Measurements from ENCODE around the gene DDO.

DDO gene

DNA sequence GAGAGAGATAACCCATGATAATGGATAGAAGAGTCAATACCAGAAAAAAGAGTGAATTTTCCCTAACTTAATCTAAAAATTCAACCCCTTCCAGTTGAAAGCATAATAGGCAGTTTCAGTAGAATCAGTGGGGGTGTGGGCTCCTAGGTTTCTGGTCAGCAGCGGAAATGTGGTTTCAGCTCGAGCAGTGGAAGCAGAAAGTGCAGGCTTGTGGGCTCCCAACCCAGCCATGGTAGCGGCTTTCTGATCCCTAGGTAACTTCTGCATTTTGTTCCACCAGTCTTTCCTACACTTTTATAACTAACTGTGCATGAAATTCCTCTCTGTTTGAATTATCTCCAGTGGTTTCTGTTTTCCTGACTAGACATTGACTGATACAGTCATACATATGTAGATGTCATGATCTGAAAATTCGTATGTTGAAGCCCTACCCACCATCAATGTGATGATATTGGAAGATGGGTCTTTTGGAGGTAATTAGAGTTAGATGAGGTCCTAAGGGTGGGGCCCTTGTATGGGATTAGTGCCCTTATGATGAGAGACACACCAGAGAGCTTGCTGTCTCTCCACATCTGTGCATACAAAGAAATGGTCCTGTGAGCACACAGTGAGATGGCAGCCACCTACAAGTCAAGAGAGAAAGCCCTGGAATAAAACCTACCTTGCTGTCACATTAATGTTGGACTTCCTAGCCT, 6.5 kb upstream of the DDO start:
- no peak for DNase-seq (ENCODE audit: low read depth in 3 of 3, low spot score in 1 of 3)

DNA sequence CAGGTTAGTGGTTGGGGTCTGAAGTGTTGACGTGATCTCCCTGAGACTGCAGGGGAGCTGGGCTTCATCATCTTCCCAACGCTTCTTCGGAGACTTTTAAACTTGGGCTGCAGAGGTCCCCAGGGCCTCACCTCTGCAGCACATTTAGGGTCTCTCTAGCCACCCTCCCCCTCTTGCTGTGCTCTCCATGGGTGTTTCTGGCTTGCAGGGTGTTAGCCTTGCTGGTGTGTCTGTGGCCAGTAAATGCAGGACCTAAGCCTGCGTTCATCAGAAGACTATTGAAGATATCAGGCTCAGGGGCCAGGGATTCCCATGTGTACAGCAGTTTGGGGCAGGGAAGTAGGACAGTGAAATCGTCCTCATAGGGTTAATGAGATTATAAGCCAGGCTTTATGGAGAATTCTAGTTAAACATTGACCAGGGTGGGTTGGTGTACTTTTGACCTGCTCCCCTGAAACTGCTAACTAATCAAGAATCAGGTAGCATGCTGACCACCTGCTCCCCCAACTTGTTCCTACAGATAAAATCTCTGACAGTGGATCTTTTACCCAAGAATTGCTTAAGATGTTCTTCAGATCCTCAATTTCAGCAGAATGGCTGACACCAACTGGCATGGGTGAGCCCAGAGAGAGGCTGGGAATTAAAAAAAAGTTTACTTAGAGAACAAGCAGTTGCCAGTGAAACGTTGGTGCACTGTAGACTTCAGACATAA, 3.8 kb upstream of the DDO start:
- DNase-seq (ENCODE audit: low read depth in 3 of 3, low spot score in 1 of 3) = no peak

DNA sequence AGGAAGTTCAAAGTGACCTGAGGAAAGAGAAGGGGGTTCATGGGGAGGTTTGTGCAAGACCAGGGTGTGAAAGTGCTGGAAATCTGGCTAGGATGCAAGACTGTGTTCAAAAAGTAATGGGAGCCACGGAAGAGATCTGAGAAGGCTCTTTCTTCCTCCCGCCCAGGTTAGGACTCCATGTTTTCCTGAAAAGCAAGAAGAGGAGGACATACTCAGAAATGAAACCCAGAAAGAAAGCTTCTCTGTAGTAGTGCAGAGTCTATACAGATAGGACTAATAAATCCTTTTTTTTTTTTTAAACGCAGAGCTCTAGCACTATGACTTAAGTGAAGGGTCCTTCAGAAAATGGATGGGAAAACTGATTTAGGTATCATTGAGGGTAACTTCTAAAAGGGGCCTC, 3.2 kb upstream of the DDO start:
- no peak for DNase-seq (ENCODE audit: low read depth in 3 of 3, low spot score in 1 of 3)

DNA sequence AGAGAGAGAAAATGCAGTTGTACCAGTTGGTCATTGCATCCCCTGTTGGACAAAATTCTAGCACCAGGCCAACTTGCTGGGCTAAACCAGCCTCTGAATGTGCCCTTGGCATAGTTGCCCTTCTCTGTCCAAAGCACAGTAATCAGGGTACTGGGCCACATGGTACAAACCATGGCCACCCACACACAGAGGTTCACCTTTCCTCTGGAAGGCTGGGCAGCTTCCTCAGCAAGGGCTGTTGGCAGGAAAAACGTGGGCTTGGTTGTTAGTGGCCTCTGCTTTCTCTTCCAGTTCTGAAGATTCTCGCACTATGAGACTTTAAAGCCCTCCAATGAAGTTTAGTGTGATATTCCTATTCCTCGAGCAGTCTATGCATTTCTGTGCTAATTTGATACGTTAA, 706 bp downstream of the DDO start:
- no peak for DNase-seq (ENCODE audit: low read depth in 3 of 3, low spot score in 1 of 3)

DNA sequence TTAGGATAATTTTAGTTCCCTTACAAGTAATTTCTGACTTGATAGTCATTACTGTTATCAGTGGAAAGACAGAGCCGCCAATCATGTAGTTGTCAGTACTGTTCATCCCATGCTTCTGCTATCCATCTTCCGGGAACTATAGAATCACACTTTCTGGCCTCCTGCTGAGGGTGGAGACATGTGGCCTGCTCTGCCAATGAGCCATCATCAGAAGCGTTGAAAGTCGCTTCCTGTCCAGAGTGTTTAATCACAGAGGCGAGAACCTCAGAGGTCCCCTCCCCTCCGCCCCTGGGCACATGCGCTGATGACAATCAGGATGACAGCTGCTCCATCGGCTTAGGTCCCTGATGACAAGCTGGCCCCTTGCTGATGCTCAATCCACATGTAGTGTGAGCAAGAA, 3.0 kb downstream of the DDO start:
- no peak for DNase-seq (ENCODE audit: low read depth in 3 of 3, low spot score in 1 of 3)

DNA sequence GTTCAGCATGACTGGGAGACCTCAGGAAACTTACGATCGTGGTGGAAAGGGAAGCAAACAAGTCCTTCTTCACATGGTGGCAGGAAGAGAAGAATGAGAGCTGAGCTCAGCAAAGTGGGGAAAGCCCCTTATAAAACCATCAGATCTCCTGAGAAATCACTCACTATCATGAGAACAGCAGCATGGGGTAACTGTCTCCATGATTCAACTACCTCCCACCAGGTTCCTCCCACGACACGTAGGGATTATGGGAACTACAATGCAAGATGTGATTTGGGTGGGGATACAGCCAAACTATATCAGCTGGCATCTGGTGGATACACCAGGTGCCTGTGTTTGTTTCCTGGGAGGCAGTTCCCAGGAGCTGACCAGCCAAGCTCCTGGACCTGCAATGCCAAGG, 4.9 kb downstream of the DDO start:
- no peak for DNase-seq (ENCODE audit: low read depth in 3 of 3, low spot score in 1 of 3)

DNA sequence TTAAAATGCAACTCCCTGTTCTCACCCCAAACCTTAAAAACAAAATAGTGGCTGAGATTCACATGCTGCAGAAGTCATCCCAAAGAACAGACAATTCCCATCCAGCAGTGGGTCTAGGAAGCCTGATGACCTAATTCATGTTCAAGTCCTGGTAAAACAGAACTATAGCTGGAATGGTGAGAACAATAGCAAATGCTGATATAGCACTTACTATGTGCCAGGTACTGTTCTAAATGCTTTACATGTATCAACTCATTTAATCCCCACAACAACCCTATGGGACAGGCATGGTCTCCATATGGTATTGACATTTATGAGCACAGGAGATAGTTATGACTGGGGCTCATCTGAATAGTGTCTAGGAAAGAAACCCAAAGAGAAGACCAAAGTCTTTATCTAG, 5.6 kb downstream of the DDO start:
- no peak for DNase-seq (ENCODE audit: low read depth in 3 of 3, low spot score in 1 of 3)

DNA sequence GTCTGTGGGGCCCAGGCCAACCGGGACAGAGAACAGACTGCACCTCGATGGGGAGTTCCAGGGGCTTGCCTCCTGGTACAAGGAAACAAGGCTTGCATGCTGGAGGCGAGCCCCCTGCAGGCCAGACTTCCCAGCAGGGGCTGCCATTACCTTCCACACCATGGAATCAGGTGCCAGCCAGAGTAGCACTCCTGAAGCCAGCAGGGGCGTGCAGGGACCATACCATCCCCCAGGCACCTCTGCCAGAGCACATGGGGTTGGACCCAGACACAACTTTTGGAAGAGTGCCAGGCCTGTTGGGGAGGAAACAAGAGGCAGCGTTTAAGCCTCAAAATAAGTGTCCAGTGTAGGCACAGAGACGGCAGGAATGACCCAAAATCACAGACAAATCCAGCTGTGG, 6.5 kb downstream of the DDO start:
- DNase-seq (ENCODE audit: low read depth in 3 of 3, low spot score in 1 of 3) = no peak

DNA sequence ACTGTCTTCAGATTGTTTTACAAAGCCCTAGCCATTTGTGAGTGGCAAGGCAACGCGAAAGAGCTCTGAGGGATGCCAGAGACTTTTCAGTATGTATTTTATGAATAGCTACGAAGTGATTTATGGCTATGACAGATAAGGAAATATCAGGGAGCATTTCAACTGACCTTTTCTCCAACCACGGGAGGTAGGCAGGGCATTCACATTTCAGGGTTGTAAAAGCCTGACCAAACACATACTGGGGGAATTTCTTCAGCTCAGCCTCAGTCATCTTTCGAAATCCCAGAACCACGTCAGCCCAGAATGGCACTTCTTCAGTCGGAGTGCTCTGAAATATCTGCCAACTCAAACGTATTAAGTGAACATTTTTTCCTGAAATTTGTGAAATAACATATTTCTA, 10.8 kb downstream of the DDO start:
- no peak for DNase-seq (ENCODE audit: low read depth in 3 of 3, low spot score in 1 of 3)

DNA sequence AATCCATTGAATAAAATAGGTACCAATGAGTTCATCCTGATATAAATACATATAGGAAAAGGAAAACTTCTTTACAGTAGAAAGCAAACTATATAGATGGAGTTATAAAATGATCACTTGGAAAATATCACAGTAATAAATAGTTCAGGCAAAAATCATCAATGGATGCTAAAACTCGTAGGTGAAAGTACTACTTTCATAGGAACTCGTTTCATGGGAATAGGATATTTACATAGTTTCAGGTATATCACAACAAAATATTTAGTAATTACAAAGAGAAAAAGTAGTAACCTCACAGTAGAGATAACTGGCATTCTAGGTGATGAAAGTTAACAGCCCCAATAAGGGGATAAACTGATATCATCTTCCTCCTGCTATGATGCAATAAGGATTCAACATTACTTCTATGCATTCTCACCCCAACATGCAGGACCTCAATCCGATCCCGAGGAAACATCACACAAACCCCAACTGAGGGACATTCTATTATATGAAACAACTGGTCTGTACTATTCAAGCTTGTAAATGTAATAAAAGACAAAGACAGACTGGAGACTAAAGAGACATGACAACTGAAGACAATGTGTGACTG, 13.7 kb downstream of the DDO start:
- DNase-seq (ENCODE audit: low read depth in 3 of 3, low spot score in 1 of 3) = no peak

DNA sequence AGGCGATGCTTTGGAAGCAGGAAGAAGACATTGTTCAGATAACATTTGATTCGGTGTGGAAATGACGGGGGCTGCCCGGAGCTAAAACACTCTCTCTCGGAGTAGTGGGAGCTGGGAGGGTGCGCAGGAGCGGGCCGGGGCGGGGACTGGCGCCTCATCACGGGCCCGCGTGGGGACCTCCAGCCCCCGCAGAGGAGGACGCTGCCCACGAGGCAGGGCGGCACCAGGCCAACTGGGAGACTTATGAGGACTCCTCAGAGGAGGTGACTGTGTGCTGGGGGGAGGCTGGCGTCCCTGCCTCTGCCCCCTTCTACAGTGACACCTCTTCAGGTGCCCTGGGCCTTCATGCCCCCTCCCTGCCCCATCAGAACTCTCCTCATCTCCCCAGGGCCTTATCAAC, 15.2 kb downstream of the DDO start:
- DNase-seq (ENCODE audit: low read depth in 3 of 3, low spot score in 1 of 3) = no peak

DNA sequence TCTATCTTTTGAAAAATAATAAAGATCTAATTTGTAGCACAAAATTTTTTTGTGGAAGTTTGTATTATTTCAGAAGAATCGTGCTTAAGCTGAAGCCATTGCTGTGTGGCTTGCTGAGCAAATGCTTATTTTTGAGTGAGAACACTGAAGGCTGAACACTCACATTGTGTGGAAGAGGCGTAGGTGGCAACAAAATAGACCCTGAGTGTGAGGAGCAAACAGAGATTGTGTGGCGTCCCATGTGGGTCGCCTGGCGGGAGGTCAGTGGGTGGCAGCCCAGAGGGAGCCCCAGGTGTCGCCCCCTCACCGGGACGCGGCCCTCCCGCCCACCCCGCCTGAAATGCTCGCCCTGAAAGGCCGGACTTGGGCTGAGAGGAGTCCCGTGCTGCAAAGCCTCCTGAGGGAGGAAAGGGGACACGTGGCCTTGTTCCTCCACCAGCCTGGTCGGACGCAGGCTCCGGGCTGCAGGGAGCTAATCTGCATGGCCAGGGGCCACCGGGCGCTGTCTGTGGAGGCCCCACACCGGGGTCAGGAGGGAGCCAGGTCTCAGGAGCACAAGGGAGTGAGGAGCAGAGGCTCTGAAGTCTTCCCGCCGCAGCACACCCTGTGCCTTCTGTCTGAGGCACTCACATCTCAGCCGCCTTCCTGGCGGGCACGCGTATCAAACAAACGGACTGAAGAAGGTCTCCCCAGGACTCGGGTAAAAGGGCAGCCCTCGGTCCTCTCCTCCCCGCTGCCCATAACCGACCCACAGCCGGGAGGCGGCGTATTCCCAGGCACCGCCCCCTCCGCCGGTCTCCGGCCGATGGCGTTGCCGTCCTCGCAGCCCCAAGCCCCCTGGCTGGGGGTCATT, 15.9 kb downstream of the DDO start:
- DNase-seq (ENCODE audit: low read depth in 3 of 3, low spot score in 1 of 3) = no peak

DNA sequence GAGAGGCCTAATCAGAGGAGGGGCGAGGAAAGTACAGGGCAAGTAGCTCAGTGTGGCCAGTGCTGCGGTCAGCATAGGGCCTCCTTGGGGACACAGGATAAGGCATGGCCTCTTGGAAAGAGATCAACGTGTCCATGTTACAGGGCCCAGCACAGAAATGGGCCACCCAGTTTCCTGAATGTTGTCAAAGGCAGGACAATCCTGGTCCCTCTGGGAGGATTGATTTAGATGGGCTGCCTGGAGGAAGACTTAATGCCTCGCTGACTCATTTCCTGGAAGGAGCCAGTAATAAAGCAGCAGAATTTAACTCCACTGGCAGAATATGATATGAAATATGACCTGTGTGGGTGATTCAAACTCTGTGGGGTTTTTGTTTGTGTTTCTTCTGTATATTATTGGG, 16.6 kb downstream of the DDO start:
- no peak for DNase-seq (ENCODE audit: low read depth in 3 of 3, low spot score in 1 of 3)

DNA sequence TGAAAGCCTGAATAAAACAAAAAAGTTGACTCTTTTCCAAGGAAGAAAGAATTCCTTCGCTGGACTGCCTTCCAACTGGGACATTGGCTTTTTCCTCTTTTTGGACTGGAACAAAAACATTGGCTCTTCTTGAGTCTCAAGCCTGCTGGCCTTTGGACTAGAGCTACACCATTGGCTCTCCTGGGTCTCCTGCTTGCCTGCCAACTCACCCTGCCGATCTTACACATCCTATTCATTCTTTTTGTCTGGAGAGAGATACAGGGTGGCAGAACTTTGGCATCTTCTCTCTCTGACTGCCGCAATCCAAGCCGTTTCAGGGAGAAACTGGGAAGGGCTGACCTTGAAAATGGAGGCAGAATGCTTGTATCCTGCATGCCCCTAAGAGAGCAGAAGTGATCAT, 20.2 kb downstream of the DDO start:
- DNase-seq (ENCODE audit: low read depth in 3 of 3, low spot score in 1 of 3) = no peak

DNA sequence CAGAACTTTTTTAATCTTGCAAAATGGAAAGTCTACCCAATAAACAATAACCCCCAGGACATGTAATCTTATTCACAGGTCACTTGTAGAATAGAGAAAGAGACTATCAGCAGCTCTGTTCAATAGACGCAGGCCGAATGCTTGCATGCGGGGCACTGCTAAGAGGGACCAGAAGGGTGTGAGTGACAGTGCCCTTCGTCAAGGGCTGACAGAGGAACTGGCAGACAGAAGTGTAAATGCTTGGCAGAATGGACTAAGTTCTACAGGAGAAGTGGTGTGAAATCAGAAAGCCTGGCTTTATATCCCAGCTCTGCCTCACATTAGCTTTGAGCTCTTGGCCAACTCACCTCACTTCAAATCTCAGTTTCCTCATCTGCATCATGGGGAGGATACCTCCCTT, 21.0 kb downstream of the DDO start:
- no peak for DNase-seq (ENCODE audit: low read depth in 3 of 3, low spot score in 1 of 3)

DNA sequence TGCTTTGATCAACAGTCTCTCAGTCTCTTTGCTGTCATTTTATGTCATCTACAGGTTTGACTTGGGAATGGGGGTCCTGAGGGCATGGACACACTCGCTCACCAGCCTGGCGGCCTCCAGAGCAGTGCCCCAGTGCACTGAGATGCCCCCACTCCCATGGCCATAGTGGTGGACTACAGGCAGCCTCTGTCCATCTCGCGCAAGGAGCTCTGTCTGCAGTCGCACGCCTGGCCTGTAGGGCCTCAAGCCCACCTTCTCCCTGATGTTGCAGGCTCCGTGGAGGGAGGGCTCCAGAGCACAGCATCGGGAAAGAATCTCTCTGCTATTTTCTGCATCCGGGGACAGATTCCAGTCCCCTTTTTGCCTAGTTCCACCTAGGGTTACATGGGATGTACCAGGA, 22.6 kb downstream of the DDO start:
- no peak for DNase-seq (ENCODE audit: low read depth in 3 of 3, low spot score in 1 of 3)

DNA sequence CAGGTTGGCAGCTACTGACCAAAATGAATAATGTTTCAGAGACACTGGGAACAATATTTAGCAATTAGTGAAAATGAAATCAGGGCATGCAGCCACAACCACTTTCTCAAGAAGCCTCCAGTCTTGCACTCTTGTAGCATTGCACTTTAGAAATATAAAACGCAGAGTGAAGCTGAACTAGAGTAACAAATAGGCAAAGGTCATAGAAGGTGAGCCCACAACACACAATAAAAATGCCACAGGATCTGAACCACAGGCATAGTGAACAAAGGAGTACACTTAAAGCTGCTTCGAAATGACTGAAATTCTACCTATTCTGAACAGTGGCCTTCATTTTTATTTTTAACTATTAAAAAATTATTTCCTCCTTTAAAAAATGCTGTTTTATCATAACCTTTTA, 25.0 kb downstream of the DDO start:
- DNase-seq (ENCODE audit: low read depth in 3 of 3, low spot score in 1 of 3) = no peak

DNA sequence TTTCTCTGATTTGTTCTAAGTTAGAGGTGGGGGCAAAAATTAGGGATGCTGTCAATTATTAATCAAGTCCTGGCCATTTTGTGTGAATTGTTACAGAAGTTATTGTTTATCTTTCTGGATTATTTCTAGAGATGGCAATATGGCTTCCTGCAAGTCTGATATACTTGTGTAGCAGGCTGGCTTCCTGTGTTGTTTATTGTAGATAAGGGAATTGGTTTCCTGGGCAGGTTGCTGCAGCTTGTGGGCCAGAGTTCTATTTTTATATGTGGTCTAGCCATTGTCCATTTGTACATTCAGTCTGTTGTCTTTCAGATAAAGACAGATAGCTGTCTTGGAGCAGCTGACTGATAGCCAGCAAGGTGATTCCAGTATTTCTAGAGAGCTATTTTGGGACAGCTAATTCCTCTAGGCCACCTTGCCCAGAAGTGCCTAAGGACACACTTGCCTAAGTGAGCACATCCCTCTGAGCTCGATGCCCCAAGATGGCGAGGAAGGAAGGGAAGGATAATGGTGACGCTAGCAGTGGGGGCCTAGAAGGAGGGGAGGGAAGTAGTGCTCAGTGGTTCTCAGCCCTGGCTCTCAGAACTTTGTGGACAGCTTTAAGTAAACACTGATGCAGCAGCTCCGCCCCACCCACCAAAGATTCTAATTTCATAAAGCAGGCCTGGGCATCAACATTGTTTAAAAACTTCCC, 25.5 kb downstream of the DDO start:
- DNase-seq (ENCODE audit: low read depth in 3 of 3, low spot score in 1 of 3) = no peak

DNA sequence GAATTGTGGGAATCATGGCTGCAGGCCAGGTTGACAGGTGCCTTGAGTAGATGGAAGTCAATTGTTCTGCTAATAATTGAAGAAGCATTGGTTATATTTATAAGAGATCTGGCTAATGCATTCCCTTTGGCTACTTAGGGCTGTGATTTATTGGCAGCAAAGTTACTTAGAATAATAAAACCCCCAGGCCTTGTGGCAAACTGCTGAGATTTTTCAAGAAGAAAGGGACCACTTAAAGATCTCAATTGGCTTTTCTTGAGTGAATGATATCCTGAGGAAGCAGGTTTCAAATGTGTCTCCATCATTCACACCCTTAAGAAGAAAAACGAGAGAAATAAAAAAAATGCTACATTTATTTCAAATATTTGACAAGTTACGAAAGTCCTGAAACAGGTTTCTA, 27.4 kb downstream of the DDO start:
- DNase-seq (ENCODE audit: low read depth in 3 of 3, low spot score in 1 of 3) = no peak

DNA sequence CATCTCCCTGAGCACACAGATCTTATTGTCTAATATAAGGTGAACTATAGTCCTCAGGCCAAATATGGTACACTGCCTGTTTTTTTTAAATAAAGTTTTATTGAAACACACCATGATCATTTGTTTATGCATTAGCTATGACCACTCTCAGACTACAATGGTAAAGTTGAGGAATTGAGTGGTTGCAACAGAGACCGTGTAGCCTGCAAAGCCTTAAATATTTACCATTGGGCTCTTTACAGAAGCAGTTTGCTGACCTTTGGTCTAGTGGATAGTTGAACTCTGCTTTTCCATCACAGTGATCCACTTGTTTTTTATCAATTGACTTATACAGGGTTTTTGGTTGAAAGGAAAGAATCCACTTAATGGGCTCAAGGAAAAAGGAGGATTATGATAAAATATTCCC, 29.9 kb downstream of the DDO start:
- DNase-seq (ENCODE audit: low read depth in 3 of 3, low spot score in 1 of 3) = no peak

DNA sequence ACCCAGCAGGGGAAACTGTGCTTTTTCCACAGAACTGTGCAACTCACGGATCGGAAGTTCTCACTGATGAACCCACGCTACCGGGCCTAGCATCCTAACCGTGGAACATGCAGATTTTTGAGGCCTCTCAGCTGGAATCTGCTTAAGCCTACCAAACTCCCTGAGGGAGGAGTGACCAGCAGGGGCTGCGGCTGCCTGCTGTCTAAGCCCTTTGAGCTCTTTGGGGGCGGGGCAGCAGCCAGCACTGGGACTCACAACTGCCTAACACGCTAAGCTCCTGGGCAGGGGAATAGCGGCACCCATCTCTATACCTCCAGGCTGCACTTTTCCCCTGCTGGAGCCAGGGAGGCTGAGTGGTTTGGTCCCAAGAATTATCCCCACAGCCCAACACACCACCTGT, 36.8 kb downstream of the DDO start:
- no peak for DNase-seq (ENCODE audit: low read depth in 3 of 3, low spot score in 1 of 3)

Measured in stimulated activated CD4-positive, alpha-beta T cell treated with anti-CD3 and anti-CD28 coated beads, TNF-alpha, amount 100 ng/mL, for 1 hour (primary cell).